Bladder microvascular endothelial cell (primary cell): ENCODE results near the gene CTPS2. TPM values are rescaled to one million over a fixed set of nuclear protein-coding genes. Genes with fewer than 3 reads are reported as not detected.

Experiments used
- total RNA-seq: library from RNA; depleted of rRNA; stranded (reverse); fragments of >200 nt; gene quantifications from 2 replicates; pipeline ENCODE4 v1.2.3, GENCODE V29; 2014

CTPS2 gene
- 8.9 and 16.9 TPM in 2 replicates for total RNA-seq

DNA sequence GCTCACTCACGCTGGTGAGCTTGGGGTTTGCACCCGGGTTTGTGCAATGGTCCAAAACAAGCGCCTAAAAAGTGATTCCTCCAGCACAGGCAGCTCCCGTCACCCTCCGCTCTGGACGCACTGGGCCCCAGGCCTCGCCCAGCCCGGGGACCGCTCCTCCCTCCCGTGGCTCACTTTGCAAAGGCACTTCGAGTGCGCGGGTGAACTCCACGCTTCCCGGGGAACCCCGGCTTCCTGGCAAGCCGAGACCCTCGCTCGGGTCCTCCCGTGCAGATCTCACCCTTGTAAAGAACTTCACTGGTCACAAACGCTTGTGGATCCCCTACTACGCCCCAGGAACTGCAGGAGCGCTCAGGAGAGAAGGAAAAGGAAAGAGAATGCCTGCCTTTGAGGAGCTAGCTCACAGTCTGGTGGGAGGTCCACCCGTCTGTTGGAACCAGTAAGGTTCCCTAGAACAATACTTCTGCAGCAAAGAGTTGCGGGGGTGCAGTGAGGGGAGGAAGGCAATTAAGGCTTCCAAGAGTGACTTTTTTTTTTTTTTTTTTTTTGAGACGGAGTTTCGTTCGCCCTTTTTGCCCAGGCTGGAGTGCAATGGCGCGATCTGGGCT, at the start of gene CTPS2:
CTPS2 (minus strand) TSS at position 122 of the 608 bp plus-strand sequence. CDS start 9,767 bp downstream, outside the sequence.

GRCh38 chrX:16719334-16720084, 7.0 kb upstream of the CTPS2 start, which contains the start of gene SYAP1:
Gene SYAP1, plus strand, starts transcription at chrX:16719612. Its CDS starts 113 bp downstream, at chrX:16719725.

GRCh38 chrX:16649858-16650257, 62.6 kb downstream of the CTPS2 start, which contains the start of gene S100G:
Gene S100G, plus strand, starts transcription at chrX:16650158. Its CDS starts 849 bp downstream, at chrX:16651007.

Other genes with a start within 250 kb of the CTPS2 start
- not detected in 2 replicates for gene S100G, start 62.5 kb downstream of the CTPS2 start, total RNA-seq
- 18.6 and 24.0 TPM in 2 replicates for gene SYAP1, start 6.9 kb upstream of the CTPS2 start, total RNA-seq
- 3.1 and 6.4 TPM in 2 replicates for gene TXLNG, start 73.8 kb upstream of the CTPS2 start, total RNA-seq
- gene RBBP7, start 157.7 kb upstream of the CTPS2 start, total RNA-seq = 115 and 145 TPM in 2 replicates
- gene REPS2, start 234.0 kb upstream of the CTPS2 start, total RNA-seq = 1.1 and 3.5 TPM in 2 replicates